GM12878 (cell line): Measurements from ENCODE around the gene SLC6A7. TPM values are rescaled to one million over a fixed set of nuclear protein-coding genes. Genes with fewer than 3 reads are reported as not detected.

Experiments used
- ATAC-seq: fragments of 200-7000 bp; cut with Tn5 transposase; 3 replicates; pipeline ENCODE4 v1.9.1; 2020; ENCODE audit warnings: mild to moderate bottlenecking, moderate library complexity
- BruUV-seq: library from RNA; stranded (reverse); fragments of 400-500 nt; replicated peaks from 2 replicates; lab custom pipeline; 2021; lab: Mats Ljungman, UMichigan
- CTCF ChIA-PET: fragments of 300-600 bp; sonication (Branson Sonifier 250); formaldehyde crosslinking; extraction: SDS; loops from one replicate; lab custom pipeline; 2021; ENCODE audit warnings: inconsistent platforms; lab: Yijun Ruan, JAX
- POLR2A ChIA-PET: fragments of 350-600 bp; formaldehyde crosslinking; extraction: SDS; loops from one replicate; lab custom pipeline; 2021; ENCODE audit warnings: inconsistent platforms; lab: Charles Lee
- RAD21 ChIA-PET: fragments of 300-600 bp; sonication (Branson Sonifier 250); formaldehyde crosslinking; loops from one replicate; lab custom pipeline; 2023; ENCODE audit warnings: antibody characterized with exemption; ENCODE audit not compliant: unreplicated experiment; lab: Charles Lee
- SMC1A ChIA-PET: fragments of 300-600 bp; sonication (Branson Sonifier 250); formaldehyde crosslinking; loops from one replicate; lab custom pipeline; 2023; ENCODE audit not compliant: unreplicated experiment, uncharacterized antibody; lab: Charles Lee
- DNase-seq: peaks from one replicate; pipeline ENCODE4 v3.0.0-alpha.2; 2011; ENCODE audit warnings: low read depth, low spot score
- FAIRE-seq: peaks from 3 replicates; lab custom pipeline; 2011; peaks lifted over from hg19 to GRCh38; lab: Jason Lieb, UNC
- H2AFZ ChIP-seq: 2 replicates; pipeline ENCODE4 v1.6.0; 2011; ENCODE audit warnings: low read depth, low read length, control low read depth; ENCODE audit not compliant: control insufficient read depth
- H3K27ac ChIP-seq: 2 replicates; pipeline ENCODE4 v1.5.1; 2011; ENCODE audit warnings: control low read depth; ENCODE audit not compliant: control insufficient read depth, insufficient read depth
- H3K27me3 ChIP-seq, 2 experiments: replicated peaks in 1 of 2; 2 replicates each; pipeline versions ENCODE4 v1.6.0 to v1.6.1; 2011; ENCODE audit warnings: low read length in 1 of 2; ENCODE audit not compliant: control insufficient read depth in 2 of 2, insufficient read depth in 2 of 2
- H3K36me3 ChIP-seq, 2 experiments: 2 replicates each; pipeline ENCODE4 v1.5.1; 2011; ENCODE audit warnings: low read length in 1 of 2; ENCODE audit not compliant: control insufficient read depth in 2 of 2, insufficient read depth in 2 of 2
- H3K4me1 ChIP-seq: 2 replicates; pipeline ENCODE4 v1.6.1; 2011; ENCODE audit warnings: mild to moderate bottlenecking, low read length, moderate library complexity, mixed read lengths; ENCODE audit not compliant: control insufficient read depth, insufficient read depth
- H3K4me2 ChIP-seq: 2 replicates; pipeline ENCODE4 v1.6.0; 2011; ENCODE audit warnings: control low read depth; ENCODE audit not compliant: control insufficient read depth, insufficient read depth
- H3K4me3 ChIP-seq: fragments of 200-600 bp; sonication (generic); 2 replicates; pipeline ENCODE4 v1.5.1; 2016
- H3K79me2 ChIP-seq: 2 replicates; pipeline ENCODE4 v1.6.0; 2011; ENCODE audit warnings: low read length; ENCODE audit not compliant: control insufficient read depth, insufficient read depth
- H3K9ac ChIP-seq: 2 replicates; pipeline ENCODE4 v1.8.0; 2011; ENCODE audit warnings: low read length, control low read depth, mixed read lengths; ENCODE audit not compliant: control insufficient read depth, insufficient read depth
- H3K9me3 ChIP-seq: replicated peaks from 3 replicates; pipeline ENCODE4 v1.5.1; 2011; ENCODE audit warnings: mild to moderate bottlenecking, low read length; ENCODE audit not compliant: control insufficient read depth, insufficient read depth
- H4K20me1 ChIP-seq: 2 replicates; pipeline ENCODE4 v1.6.0; 2011; ENCODE audit not compliant: control insufficient read depth, insufficient read depth
- BMI1 ChIP-seq: fragments of 450-650 bp; IDR thresholded peaks from 2 replicates; pipeline ENCODE4 v1.6.1; 2016; ENCODE audit warnings: mild to moderate bottlenecking, moderate library complexity, borderline replicate concordance
- NFXL1 ChIP-seq: fragments of 450-650 bp; IDR thresholded peaks from 2 replicates; pipeline ENCODE4 v1.6.1; 2017; ENCODE audit warnings: antibody characterized with exemption, mild to moderate bottlenecking, borderline replicate concordance
- RAD21 ChIP-seq: IDR thresholded peaks from 2 replicates; pipeline ENCODE4 v1.6.1; 2011; ENCODE audit warnings: mild to moderate bottlenecking, low read depth, low read length, moderate library complexity; ENCODE audit not compliant: insufficient read depth
- RELA ChIP-seq: fragments of 450-650 bp; IDR thresholded peaks from 2 replicates; pipeline ENCODE4 v1.8.0; 2014; ENCODE audit warnings: borderline replicate concordance; ENCODE audit not compliant: partially characterized antibody
- REST ChIP-seq: IDR thresholded peaks from 2 replicates; pipeline ENCODE4 v1.6.1; 2012; ENCODE audit warnings: mild to moderate bottlenecking, low read depth, low read length
- RUNX3 ChIP-seq: IDR thresholded peaks from 2 replicates; pipeline ENCODE4 v1.6.1; 2012; ENCODE audit warnings: low read length, inconsistent platforms
- SPI1 ChIP-seq: IDR thresholded peaks from 2 replicates; pipeline ENCODE4 v1.6.1; 2011; ENCODE audit warnings: low read depth, mild to moderate bottlenecking, low read length, moderate library complexity, borderline replicate concordance; ENCODE audit not compliant: insufficient read depth
- ZNF274 ChIP-seq: IDR thresholded peaks from one replicate; pipeline ENCODE4 v1.8.0; 2011; ENCODE audit not compliant: insufficient read length, insufficient read depth
- WGBS: methylation state at CpG from one replicate; pipeline ENCODE4 v1.1.6; 2016; ENCODE audit warnings: low lambda C conversion rate; ENCODE audit not compliant: insufficient replicate concordance, insufficient coverage; ENCODE audit errors: missing lambda C conversion rate; 5-methylcytosine and 5-hydroxymethylcytosine counted together
- in situ Hi-C: fragments of 300-500 bp; cut with MboI; formaldehyde crosslinking; loops from 9 replicates; pipeline ENCODE4 v1.14.3; 2018; ENCODE audit warnings: mixed read lengths
- intact Hi-C: fragments of 100-400 bp; cut with micrococcal nuclease; formaldehyde crosslinking; loops from one replicate; pipeline ENCODE4 v1.14.2; 2022; ENCODE audit not compliant: unreplicated experiment
- polyA plus RNA-seq, 11 experiments: library from polyadenylated mRNA; depleted of rRNA in 4 of 11; unstranded in 6 of 11; stranded (reverse) in 5 of 11; fragments of >200 nt; fragmentation: Nextera tagmentation in 4 of 11; fragmentation: Illumina TruSeq in 1 of 11; extraction: Ambion mirVana in 4 of 11; extraction: Trizol in 1 of 11; gene quantifications; 1 replicate in 1 of 11; 2 replicates in 10 of 11; pipeline versions ENCODE4 v1.2.1 to v1.2.3, GENCODE V29; 2011 to 2016; ENCODE audit warnings: inconsistent platforms in 2 of 11, missing spikeins in 2 of 11, low read depth in 1 of 11
- total RNA-seq, 4 experiments: library from RNA; depleted of rRNA in 3 of 4; stranded (reverse); fragments of >200 nt in 3 of 4; fragmentation: Illumina TruSeq in 1 of 4; extraction: Trizol in 1 of 4; gene quantifications; 2 replicates each; pipeline versions ENCODE4 v1.2.1 to v1.2.3, GENCODE V29; 2013 to 2021

The SLC6A7 gene
- total and polyA plus RNA-seq, 10 of the 15 experiments (the other 5 are each of a cell fraction or from before 2014, with no cell fraction given), result 0.01 to 0.15 (median 0.06) TPM; not detected in 7

- WGBS, result 57% methylated on average over 3 of the region's 3 CpGs
- Histone ChIP-seq H3K4me1 (peaks cover 13% of the 10 kb centered on the region), H3K9ac (no peak overlapping the region), H3K4me3 (no peak overlapping the region), H3K9me3 (no peaks in the 10 kb centered on the region), H3K79me2 (no peaks in the 10 kb centered on the region), H3K27me3 (no peaks in the 10 kb centered on the region), H3K27ac (no peak overlapping the region), H4K20me1 (no peaks in the 10 kb centered on the region), H2AFZ (no peak overlapping the region), H3K4me2 (no peak overlapping the region), H3K36me3 (no peaks in the 10 kb centered on the region)
- DNase-seq, result no peak
- no TSS peak for BruUV-seq
- no peak for FAIRE-seq
- POLR2A ChIA-PET, result interaction anchor here (0.8 kb wide), 1 partner anchor 19 kb away, joined by 3 read pairs; no protein-coding TSS in a partner anchor
- SMC1A ChIA-PET, result no interaction called here
- CTCF ChIA-PET, result interaction anchor here (1.2 kb wide), 1 partner anchor 18 kb away, joined by 3 read pairs; no protein-coding TSS in a partner anchor
- no peak for ATAC-seq
- RAD21 ChIA-PET, result interaction anchor here (3.1 kb wide), 1 partner anchor 12 kb away, joined by 13 read pairs; no protein-coding TSS in a partner anchor
- intact Hi-C loops (no loop called here), in situ Hi-C loops (no loop called here)
- TF ChIP-seq RAD21, result no peak
- no peak for TF ChIP-seq RELA
- no peak for TF ChIP-seq ZNF274
- no peak for TF ChIP-seq SPI1
- no peak for TF ChIP-seq RUNX3
- TF ChIP-seq REST, result no peak
- no peak for TF ChIP-seq NFXL1
- TF ChIP-seq BMI1, result no peak
These were observed 32.7 kb upstream of the SLC6A7 start for GRCh38 chr5:150157168-150157567.
